Activated gamma-delta T cell treated with Interleukin-2 at 50 U/mL for 16 hours (primary cell): ENCODE measurements around the gene CCDC187.

Source experiments
- DNase-seq: peaks from one replicate; pipeline ENCODE4 v3.0.0-alpha.2; 2020

Gene CCDC187

GRCh38 chr9:136297016-136297691, 6.7 kb downstream of the CCDC187 start:
- DNase-seq: no peak

DNA sequence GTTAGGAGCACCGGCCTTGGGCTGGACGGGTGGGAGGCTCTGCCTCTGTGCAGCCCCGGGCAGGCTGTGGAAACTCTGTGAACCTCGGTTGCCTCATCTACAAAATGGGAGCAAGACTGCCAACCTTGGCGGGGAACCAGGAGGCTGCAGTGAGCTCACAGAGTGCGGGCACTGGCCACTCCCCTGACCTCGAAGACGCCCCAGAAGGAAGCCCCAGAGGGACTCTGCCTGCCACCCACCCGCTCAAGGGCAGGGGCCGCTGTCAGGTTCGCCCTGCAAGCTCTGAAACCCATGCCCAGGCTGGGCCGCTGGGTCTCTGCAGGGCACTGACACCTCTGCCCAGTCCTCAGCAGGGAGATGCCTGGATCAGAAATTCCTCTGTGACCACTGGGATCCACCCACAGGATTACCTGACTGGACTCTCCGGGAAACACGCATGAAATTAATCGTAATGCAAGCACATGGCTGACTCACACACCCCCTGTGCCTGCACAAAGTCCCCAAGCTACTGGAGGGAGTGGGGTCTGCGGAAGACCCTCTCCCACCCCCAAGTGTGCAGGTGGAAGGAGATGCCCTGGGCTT, 7.4 kb downstream of the CCDC187 start:
- no peak for DNase-seq

DNA sequence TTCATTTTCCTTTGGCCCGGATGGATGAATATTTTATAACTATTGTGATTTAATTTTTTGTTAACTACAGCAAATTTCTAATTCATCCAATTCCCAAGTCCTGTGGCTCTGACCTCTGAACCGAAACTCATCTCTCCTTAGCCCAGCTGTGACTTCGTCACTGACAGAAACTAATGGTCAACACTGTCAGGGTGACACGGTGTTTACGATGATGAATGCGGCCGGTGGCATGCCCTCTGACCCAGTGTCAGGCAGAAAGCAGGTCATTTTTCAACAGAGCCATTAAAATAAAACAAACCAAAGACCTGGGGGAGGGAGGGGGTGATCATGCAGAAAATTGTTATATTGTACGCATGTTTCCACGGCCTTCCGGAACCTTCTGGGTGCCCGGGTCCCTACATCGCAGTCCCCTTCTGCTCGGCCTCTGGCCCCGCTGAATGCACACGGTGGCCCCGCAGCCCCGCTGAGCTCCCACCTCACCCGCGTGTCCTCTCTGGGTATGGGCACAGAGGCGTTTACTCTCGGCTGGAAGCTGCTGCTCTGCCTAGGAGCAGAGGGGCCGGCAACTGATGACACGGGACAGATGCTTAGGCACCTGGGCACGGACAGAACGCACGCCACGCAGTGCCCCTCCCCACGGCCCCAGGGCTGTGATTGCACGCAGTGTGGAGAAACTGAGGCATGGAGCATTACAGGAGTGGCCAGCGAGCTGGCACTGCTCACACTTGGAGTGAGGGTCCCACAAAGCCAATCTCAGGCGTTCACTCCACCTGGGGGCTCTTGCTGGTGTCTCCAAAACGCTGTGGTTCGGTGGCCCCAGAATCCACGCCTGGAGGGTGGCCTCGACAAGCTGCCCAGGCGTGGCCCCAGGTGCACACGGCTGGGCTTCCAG, 8.1 kb downstream of the CCDC187 start:
- no peak for DNase-seq

- DNase-seq: no peak
Measured at GRCh38 chr9:136295055-136295454, 8.8 kb downstream of the CCDC187 start.

GRCh38 chr9:136294437-136294836, 9.5 kb downstream of the CCDC187 start:
- DNase-seq: no peak

GRCh38 chr9:136293476-136294077, 10.3 kb downstream of the CCDC187 start:
- no peak for DNase-seq

- no peak for DNase-seq
Measured at GRCh38 chr9:136292591-136293448, 11.1 kb downstream of the CCDC187 start.

GRCh38 chr9:136292026-136292538, 11.8 kb downstream of the CCDC187 start:
- no peak for DNase-seq

DNA sequence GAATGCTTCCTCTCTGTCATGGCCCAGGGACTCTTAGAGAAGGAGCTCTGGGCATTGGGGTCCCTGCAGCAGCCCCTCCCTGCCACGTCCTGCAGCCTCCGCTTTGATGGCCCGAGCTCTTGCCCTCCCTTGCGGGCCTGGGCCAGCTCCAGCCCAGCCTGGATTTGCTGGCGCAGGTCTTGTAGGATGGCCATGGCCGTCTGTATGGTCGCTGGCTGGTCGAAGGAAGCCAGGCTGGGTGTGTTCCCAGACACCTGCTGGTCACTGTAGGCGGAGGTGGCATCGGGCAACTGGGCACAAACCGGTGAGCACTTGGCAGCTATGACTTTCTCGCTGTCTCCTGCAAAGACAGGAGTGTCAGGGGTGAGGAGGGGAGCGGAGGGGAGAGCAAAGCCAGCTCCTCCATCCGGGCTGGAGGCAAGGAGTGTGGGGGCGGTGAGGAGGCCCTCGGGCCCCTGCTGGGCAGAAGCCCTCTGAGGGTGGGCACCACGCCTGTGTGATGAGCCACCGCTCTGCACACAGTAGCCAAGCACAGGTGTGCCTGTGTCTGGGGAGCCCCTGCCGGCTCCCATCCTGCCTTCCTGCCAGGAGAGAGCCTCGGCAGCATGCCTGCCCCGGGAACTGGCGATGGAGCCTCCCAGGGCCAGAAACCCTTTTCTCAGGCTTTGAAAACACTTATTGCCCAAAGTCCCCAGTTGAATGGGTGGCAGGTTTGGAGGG, 12.4 kb downstream of the CCDC187 start:
- DNase-seq: no peak

GRCh38 chr9:136290508-136291000, 13.3 kb downstream of the CCDC187 start:
- no peak for DNase-seq

DNA sequence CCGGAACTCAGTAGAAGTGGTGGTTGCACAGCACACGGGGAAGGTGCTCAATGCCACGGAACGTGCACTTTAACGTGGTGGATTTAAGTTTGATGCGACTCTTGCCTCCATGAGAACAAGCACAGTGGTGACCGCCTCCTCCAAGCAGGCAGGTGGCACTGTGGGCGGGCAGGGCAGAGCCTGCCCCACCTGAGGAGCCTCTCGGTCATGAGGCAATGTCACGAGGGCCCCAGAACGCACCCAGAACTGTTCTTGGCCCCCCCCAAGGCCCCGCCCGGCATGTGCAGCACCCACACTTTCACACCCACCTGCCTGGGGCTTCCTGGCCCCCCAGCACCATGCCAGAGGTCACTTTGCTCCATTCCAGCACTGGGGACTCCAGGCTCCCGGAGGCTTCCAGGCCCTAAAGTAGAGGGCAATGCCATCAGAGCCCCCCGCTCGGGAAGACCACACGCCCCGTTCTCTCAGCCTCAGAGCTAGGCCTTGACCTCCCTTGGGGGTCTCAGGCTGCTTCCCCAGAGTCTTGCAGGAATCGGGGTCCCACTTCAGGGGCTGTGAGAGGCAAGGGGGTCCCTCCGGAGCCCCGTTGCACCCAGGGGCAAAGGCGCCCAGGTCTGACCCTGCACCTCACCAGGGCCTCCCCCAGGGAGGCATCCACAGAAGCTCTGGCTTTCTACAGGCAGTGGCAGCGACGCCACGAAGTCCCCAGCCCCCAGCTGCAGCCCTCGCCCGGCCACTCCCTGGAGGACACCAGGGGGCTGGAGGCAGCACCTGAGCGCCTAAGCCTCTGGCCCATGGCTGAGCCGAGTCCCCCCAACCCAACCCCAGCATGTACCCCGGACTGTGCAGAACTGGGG, 14.0 kb downstream of the CCDC187 start:
- no peak for DNase-seq

- no peak for DNase-seq
Measured at GRCh38 chr9:136287960-136288753, 15.7 kb downstream of the CCDC187 start.

DNA sequence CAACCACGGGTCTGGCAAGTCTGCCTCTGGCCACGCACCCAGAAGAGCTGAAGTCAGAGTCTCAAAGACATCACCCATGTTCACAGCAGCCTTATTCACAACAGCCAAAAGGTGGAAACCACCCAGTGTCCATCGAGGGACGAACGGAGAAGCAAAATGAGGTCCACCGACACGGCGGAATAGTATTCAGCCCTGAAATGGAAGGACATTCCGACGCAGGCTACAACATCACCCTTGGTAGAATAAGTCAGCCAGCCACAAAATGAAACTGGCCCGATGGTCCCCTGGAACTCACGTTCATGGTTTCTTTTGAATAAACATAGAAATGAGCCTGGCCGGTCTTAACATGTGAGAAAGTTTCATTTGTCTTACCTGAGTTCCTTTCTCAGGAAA, 16.9 kb downstream of the CCDC187 start:
- no peak for DNase-seq

DNA sequence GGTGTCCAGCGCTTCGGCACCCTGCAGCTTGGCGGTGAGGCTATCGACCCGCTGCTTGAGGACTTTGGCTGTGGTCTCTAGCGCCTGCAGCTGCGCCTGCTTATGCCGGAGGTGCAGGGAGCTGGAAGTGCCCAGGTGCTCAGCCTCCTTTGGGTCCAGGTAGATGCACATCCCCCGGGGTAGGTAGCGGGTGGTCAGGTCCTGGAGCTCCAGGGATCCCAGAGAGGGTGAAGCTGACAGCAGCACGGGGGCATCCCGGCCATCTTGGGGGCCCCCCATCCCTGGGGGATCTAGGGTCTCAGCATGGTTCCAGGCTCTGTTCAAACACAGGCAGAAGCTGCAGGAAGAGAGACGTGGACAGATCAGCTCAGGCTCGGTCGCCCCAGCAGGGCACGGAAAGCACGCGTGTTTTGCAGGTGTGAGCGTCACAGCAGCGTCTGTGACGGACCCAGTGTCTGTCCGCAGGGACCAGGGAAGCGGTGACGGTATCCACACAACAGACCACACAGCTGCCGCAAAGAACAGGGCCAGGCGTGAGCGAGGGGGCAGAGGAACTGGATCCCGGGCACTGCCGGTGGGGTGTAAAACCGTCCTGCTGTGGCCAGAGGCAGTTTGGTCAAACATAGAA, 17.4 kb downstream of the CCDC187 start:
- DNase-seq: no peak

- no peak for DNase-seq
Measured at GRCh38 chr9:136285501-136286358, 18.2 kb downstream of the CCDC187 start.

GRCh38 chr9:136284951-136285350, 18.9 kb downstream of the CCDC187 start:
- DNase-seq: no peak

GRCh38 chr9:136284311-136284710, 19.6 kb downstream of the CCDC187 start:
- DNase-seq: no peak
